DLD1 (cell line): ENCODE results near the gene SHFL.

Experiments used
- in situ Hi-C: cut with HindIII; loops from 2 replicates; pipeline ENCODE4 v1.10.0; 2017; ENCODE audit warnings: low sequenced_read_pairs

SHFL gene

DNA sequence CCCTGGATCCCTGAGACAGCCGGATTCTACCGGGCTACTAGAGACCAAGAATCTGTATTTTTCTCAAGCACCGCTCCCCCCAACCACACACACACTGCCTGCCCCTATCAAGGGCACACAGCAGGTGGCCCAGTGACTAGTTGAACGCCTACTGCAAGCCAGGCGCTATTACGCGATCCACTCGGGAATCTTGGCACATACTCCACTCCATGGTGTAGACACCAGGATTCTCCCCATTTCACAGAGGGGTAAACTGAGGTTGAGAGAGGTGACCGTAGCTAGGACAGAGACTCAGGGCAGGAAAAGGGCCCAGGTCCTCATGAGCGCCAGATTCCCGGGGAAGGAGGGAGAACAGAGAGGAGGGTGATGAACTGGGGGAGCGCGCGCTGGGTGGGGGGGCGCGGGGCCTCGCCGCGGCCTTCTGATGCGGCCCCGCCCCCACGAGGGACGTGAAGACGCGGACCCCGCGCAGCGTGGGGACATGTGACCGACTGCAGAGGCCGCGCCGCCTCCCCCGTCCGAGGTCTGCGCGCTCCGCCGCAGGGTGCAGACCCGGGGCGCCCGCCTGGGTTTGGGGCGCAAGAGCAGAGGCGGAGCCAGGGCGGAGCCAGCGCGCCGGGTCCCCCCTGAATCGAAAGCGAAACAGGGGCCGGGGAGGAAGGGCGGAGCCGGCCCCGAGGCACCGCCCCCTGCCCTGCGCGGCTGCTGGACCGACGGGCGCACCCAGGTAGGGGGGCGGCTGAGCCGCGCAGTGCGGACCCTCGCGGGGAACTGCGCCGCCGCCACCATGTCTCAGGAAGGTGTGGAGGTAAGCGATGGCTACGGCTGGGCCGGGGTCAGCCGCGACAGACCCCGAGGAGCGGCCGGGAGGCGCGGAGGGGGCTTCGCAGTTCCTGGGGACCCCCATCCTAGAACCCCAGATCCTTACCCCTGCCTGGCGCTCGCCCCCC, at the start of gene SHFL:
Gene SHFL (plus strand): TSS at position 677 of the 950 bp plus-strand sequence. CDS start 111 bp downstream, at position 788.
- in situ Hi-C loops, result no loop called here

- in situ Hi-C loops, result no loop called here
These were observed 49.5 kb upstream of the SHFL start for GRCh38 chr19:10036601-10037071.

DNA sequence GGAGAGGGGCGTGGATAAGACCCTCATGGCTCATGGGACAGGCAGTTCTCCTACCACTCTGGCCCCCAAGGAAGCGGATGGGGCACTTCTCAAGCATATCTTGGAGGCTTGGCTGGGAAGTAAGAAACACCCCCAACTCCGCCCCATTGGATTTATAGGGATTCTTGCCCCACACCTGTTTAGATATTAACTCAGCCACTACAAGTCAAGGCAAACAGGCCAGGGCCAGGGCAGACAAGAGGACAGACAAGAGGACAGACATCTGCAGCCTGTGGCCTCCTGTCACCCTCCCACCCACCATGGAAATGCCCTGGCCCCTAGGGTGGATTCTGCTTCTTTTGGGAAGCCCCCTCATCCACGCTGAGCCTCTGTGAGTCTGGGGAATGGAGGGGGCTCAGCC, 48.8 kb upstream of the SHFL start:
- in situ Hi-C loops, result no loop called here

GRCh38 chr19:10037809-10038208, 48.3 kb upstream of the SHFL start:
- in situ Hi-C loops, result no loop called here

DNA sequence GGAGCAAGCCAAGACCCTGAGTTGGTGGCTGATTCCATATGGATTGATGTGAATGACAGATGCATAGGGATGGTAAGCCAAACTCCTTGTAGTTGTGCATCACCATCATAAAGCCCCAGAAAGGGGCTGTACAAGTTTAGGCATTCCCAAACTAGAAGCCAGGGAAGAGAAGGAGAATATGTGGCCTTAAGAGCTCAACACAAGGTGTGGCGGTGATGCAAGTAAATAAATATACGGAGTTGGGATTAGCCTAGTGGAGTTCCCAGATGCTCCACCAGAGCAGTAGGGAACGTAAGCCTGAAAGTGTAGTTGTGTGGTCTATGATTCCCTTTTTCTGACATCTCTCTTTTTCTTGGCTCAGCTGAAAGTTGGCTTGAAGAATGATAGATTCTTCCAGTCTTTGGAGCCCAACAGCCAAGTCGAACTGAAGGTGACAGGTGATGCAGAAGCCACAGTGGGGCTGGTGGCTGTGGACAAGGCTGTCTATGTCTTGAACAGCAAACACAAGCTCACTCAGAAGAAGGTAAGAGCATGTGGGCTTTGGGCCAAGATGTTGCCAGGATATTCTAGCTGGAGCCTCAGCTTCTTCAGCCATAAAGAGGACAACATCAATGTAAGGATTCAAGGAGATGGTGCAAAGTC, 42.7 kb upstream of the SHFL start:
- in situ Hi-C loops, result no loop called here

- in situ Hi-C loops, result no loop called here
These were observed 41.7 kb upstream of the SHFL start for GRCh38 chr19:10044390-10044789.

- in situ Hi-C loops, result no loop called here
These were observed 40.7 kb upstream of the SHFL start for GRCh38 chr19:10045371-10045770.

DNA sequence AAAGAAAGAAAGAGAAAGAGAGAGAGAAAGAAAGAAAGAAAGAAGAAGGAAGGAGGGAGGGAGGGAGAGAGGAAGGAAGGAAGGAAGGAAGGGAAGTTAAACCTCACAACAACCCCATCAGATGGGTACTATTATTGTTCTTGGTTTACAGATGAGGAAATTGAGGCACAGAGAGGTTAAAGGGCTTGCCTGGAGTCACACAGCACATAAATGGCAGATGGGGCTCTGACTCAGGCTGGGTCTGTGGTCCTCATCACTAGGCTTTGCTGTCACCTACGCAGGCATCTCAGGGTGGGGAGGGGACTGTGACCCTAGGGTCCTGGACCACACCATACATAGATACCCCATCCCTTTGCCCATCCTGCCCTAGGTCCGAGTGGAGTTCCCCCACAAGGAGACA, 36.5 kb upstream of the SHFL start:
- in situ Hi-C loops, result no loop called here

- in situ Hi-C loops, result no loop called here
These were observed 33.3 kb upstream of the SHFL start for GRCh38 chr19:10052602-10053360.

DNA sequence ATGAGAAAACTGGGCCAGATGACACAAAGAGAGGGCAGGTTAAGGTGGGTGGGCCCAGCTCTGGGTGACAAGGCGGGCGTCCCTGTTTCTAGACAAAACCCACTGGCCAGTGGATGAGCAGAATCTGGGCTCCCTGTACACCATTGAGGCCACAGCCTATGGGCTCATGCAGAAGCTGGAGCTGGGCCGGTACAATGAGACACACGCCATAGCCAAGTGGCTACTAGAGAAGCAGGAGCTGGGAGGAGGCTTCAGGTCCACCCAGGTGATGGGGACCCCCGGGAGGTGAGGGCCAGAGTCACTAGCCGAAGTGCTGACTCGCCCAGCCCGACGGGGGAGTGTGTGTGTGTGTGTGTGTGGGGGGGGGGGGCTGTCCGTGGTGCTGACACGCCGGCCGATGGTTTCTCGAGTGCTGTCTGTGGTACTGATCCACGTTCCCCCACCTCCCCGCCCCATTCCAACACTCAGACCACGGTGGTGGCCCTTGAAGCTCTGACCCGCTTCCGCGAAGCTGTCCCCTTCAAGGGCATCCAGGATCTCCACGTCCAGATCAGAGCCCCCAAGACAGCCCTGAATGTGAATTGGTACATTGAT, 24.3 kb upstream of the SHFL start:
- in situ Hi-C loops, result no loop called here

- in situ Hi-C loops, result no loop called here
These were observed 17.9 kb upstream of the SHFL start for GRCh38 chr19:10068205-10068604.

- in situ Hi-C loops, result no loop called here
These were observed 17.1 kb upstream of the SHFL start for GRCh38 chr19:10069046-10069445.

GRCh38 chr19:10070730-10071446, 15.2 kb upstream of the SHFL start:
- in situ Hi-C loops, result no loop called here

DNA sequence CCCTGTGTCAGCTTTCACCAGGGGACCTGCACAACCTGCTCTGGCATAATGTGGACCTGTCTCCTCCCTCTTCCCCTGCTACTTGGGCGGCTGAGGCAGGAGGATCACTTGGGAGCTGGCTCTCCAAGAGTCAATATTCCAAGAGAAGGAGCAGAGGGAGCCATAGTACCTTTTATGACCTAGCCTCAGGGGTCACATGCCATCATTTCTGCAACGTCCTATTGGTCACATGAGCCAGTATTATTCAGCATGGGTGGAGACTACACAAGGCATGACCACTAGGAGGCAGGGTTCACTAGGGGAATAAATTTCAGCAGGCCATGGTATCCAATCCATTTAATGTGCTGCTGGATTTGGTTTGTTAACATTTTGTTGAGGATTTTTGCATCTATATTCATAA, 12.0 kb upstream of the SHFL start:
- in situ Hi-C loops, result no loop called here

GRCh38 chr19:10076535-10076934, 9.6 kb upstream of the SHFL start:
- in situ Hi-C loops, result no loop called here

DNA sequence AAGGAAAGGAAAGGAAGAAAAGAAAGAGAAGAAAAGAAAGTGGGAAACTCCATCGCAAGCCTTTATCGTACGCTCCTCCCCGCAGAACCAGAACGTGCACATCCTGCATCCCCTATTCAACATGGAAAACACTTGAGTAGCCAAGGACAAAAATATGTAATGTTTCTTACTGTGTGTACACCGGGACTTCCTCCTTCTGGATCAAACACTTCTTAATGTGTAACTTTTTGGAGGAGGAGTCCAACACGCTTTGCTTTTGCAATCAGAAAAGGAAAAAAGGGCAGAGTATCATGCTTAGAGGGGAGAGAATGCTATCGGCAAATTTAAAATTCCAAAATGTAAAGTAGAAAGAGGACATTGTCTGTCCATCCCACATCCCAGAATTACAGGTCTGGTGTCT, 7.8 kb upstream of the SHFL start:
- in situ Hi-C loops, result no loop called here

DNA sequence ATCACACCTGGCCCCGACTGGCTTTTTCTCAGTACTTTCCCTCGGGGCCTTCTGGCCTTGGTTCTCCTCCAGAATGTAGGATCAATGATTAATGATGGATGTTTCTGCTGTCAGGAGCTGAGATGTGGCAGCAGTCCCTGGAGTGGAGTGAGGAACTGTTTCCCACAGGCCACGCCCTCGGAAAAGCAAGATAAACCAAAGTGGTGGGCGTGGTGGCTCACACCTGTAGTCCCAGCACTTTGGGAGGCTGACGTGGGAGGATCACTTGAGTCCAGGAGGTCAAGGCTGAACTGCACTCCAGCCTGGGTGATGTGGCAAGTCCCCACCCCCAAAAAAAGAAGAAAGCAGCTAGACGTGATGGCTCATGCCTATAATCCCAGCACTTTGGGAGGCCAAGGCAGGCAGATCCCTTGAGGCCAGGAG, 7.1 kb upstream of the SHFL start:
- in situ Hi-C loops, result no loop called here

DNA sequence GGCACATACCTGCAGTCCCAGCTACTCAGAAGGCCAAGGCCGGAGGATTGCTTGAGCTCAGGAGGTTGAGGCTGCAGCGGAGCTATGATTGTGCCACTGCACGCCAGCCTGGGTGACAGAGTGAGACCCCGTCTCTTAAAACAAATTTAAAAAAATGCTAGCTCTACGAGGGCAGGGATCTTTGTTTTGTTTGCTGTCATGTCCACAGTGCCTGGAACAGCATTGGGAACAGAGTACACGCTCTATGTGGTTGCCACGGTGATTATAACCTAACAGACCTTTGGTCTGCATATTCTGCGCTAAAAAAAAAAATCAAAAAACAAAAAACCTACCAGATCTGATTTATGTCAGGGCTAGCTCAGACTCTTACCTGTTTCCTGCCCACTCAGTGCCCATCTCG, 2.2 kb upstream of the SHFL start:
- in situ Hi-C loops, result no loop called here

- in situ Hi-C loops, result no loop called here
These were observed 1.3 kb upstream of the SHFL start for GRCh38 chr19:10084803-10085202.

- in situ Hi-C loops, result no loop called here
These were observed 575 bp downstream of the SHFL start for GRCh38 chr19:10086591-10087192.
